Mesendoderm (in vitro differentiated cells): Measurements from ENCODE around the gene ARL14EPL.

Source experiments
- DNase-seq: peaks from one replicate; pipeline ENCODE4 v3.0.0; 2013
- H2AK5ac ChIP-seq: 2 replicates; pipeline ENCODE4 v1.6.1; 2013; ENCODE audit warnings: low read length, inconsistent platforms
- H2BK120ac ChIP-seq: 2 replicates; pipeline ENCODE4 v1.6.1; 2013; ENCODE audit warnings: low read depth, mild to moderate bottlenecking, low read length, moderate library complexity, mixed read lengths
- H2BK15ac ChIP-seq: replicated peaks from 2 replicates; pipeline ENCODE4 v1.6.1; 2013; ENCODE audit warnings: low read depth, mild to moderate bottlenecking, moderate library complexity
- H2BK5ac ChIP-seq: 2 replicates; pipeline ENCODE4 v1.6.1; 2013; ENCODE audit warnings: low read length, inconsistent platforms
- H3K18ac ChIP-seq: 2 replicates; pipeline ENCODE4 v1.6.1; 2013; ENCODE audit warnings: mild to moderate bottlenecking, low read length, mixed read lengths
- H3K23ac ChIP-seq: one replicate; pipeline ENCODE4 v1.6.1; 2013; ENCODE audit warnings: low read length
- H3K27ac ChIP-seq: 2 replicates; pipeline ENCODE4 v1.5.1; 2013; ENCODE audit warnings: low read depth, mild to moderate bottlenecking, inconsistent platforms, low read length, moderate library complexity
- H3K27me3 ChIP-seq: 2 replicates; pipeline ENCODE4 v1.6.1; 2013; ENCODE audit warnings: low read length, control low read depth, mild to moderate bottlenecking, inconsistent platforms; ENCODE audit not compliant: insufficient read depth, poor library complexity
- H3K36me3 ChIP-seq: 2 replicates; pipeline ENCODE4 v1.6.1; 2013; ENCODE audit warnings: low read length, inconsistent platforms; ENCODE audit not compliant: control insufficient read depth, insufficient read depth
- H3K4ac ChIP-seq: one replicate; pipeline ENCODE4 v1.6.1; 2013; ENCODE audit warnings: low read depth, mild to moderate bottlenecking, low read length, moderate library complexity
- H3K4me1 ChIP-seq: 2 replicates; pipeline ENCODE4 v1.6.1; 2013; ENCODE audit warnings: low read depth, low read length, inconsistent platforms; ENCODE audit not compliant: control insufficient read depth
- H3K4me2 ChIP-seq: 2 replicates; pipeline ENCODE4 v1.6.1; 2013; ENCODE audit warnings: low read length
- H3K4me3 ChIP-seq: 2 replicates; pipeline ENCODE4 v1.5.1; 2013; ENCODE audit warnings: mild to moderate bottlenecking, low read length
- H3K56ac ChIP-seq: one replicate; pipeline ENCODE4 v1.6.1; 2013; ENCODE audit warnings: low read length
- H3K79me1 ChIP-seq: 2 replicates; pipeline ENCODE4 v1.6.1; 2013; ENCODE audit warnings: low read length, inconsistent platforms
- H3K79me2 ChIP-seq: 2 replicates; pipeline ENCODE4 v1.6.1; 2013; ENCODE audit warnings: mild to moderate bottlenecking, low read length; ENCODE audit not compliant: control insufficient read depth, insufficient read depth
- H3K9ac ChIP-seq: 2 replicates; pipeline ENCODE4 v1.6.1; 2013; ENCODE audit warnings: low read length, inconsistent platforms
- H4K5ac ChIP-seq: one replicate; pipeline ENCODE4 v1.6.1; 2013; ENCODE audit warnings: low read length
- H4K8ac ChIP-seq: one replicate; pipeline ENCODE4 v1.6.1; 2013; ENCODE audit warnings: low read depth, mild to moderate bottlenecking, control low read depth, low read length, moderate library complexity
- WGBS: extraction: QIAGEN DNeasy Blood & Tissue Kit; methylation state at CpG from one replicate; pipeline ENCODE4 v1.1.7; 2013; ENCODE audit warnings: low lambda C conversion rate, missing lambda C conversion rate; ENCODE audit not compliant: insufficient coverage; ENCODE audit errors: extremely low coverage; 5-methylcytosine and 5-hydroxymethylcytosine counted together

Gene ARL14EPL

GRCh38 chr5:116038817-116039216 lies 6.5 kb downstream of the ARL14EPL start:
- Histone ChIP-seq H3K18ac (peak overlapping the region; percentile 53), H3K79me1 (no peaks in the 10 kb centered on the region), H3K4ac (no peak overlapping the region), H3K23ac (no peak overlapping the region), H4K8ac (no peak overlapping the region), H3K27me3 (no peaks in the 10 kb centered on the region), H4K5ac (no peak overlapping the region), H3K36me3 (no peaks in the 10 kb centered on the region), H2BK15ac (no peak overlapping the region), H2BK5ac (peak overlapping the region; percentile 49), H3K4me3 (no peak overlapping the region), H2BK120ac (no peak overlapping the region), H3K79me2 (no peaks in the 10 kb centered on the region), H3K4me2 (no peak overlapping the region), H3K9ac (no peak overlapping the region), H3K27ac (no peak overlapping the region), H3K4me1 (peaks cover 8% of the 10 kb centered on the region), H3K56ac (peak overlapping the region; percentile 57), H2AK5ac (no peak overlapping the region)
- DNase-seq, result no peak
- no CpG with 5 or more reads among the region's 3 CpGs for WGBS

DNA sequence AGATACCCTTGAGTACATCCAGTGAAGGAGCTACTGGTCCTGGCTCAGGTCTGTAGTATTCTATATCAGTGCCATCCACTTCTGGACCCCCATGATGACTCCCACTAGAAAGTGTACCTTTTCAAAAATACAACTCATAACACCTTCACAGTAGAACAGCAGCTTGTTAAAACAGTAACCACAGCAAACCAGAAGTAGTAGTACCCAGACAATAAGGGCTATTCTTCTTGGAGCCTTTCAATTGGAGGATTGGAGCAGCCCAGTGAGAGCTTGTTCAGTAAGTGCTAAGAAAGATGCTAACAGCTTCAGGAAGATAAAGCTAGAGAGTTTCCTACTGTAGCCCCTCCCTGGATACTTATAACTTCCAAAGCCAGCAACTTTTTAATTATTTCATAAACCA lies 10.1 kb downstream of the ARL14EPL start:
- Histone ChIP-seq H3K4me2 (no peak overlapping the region), H2BK120ac (no peak overlapping the region), H4K5ac (no peak overlapping the region), H3K23ac (no peak overlapping the region), H3K56ac (no peak overlapping the region), H3K79me2 (no peaks in the 10 kb centered on the region), H3K27ac (no peak overlapping the region), H3K9ac (no peak overlapping the region), H3K4me1 (peaks cover 8% of the 10 kb centered on the region), H3K4me3 (no peak overlapping the region), H2BK5ac (no peak overlapping the region), H3K4ac (no peak overlapping the region), H3K36me3 (no peaks in the 10 kb centered on the region), H3K18ac (no peak overlapping the region), H3K27me3 (no peaks in the 10 kb centered on the region), H2BK15ac (no peak overlapping the region), H2AK5ac (no peak overlapping the region), H3K79me1 (no peaks in the 10 kb centered on the region), H4K8ac (no peak overlapping the region)
- DNase-seq, result no peak

DNA sequence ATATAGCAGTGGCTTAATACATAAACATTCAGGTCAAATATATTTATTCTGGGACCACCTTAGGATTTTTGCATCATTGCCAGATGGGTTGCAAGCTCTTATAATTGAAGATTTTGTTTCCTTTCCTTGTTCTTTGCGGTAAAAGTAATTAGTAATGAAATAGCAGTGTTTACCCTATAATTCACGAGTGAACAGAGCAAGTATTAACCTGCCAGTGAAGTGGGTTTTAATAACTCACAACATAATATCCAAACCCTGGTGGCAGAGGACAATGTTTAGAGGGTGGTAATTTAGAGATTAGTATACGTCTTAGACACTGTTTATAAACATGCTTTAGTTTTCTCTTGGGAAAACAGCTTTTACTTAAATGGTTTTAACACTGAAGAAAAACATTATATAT lies 11.8 kb downstream of the ARL14EPL start:
- Histone ChIP-seq H2AK5ac (no peak overlapping the region), H4K8ac (no peak overlapping the region), H3K56ac (no peak overlapping the region), H3K4ac (no peak overlapping the region), H3K4me1 (peaks cover under 1% of the 10 kb centered on the region), H3K4me3 (no peak overlapping the region), H4K5ac (no peak overlapping the region), H3K27ac (no peak overlapping the region), H3K9ac (no peak overlapping the region), H2BK15ac (no peak overlapping the region), H3K36me3 (no peaks in the 10 kb centered on the region), H2BK120ac (no peak overlapping the region), H3K4me2 (no peak overlapping the region), H3K79me1 (no peaks in the 10 kb centered on the region), H3K18ac (no peak overlapping the region), H3K79me2 (no peaks in the 10 kb centered on the region), H3K23ac (no peak overlapping the region), H2BK5ac (no peak overlapping the region), H3K27me3 (no peaks in the 10 kb centered on the region)
- no peak for DNase-seq
- no CpG with 5 or more reads among the region's 3 CpGs for WGBS

GRCh38 chr5:116045821-116046220 lies 13.5 kb downstream of the ARL14EPL start:
- WGBS, result no CpG with 5 or more reads among the region's 2 CpGs
- no peaks in the 10 kb centered on the region for H3K79me2 ChIP-seq

DNA sequence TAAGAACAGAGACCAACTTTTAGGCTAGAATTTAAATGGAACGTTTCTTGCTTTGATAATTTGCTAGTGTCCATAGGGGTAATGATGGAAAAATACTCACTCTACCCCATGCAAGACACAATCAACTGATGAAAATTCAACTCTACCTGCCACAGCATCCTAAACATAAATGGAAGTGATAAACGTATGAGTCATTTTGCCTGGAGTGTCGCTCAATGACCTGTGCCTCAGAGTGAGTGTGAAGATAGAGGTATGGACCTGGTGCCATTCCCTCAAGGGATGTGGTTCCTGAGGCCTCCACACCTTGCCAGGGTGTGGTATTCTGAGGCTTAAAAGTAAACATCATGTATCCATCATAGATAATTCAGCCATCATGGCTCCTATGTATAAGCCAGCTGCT lies 14.0 kb downstream of the ARL14EPL start:
- Histone ChIP-seq H2BK5ac (no peak overlapping the region), H3K4ac (no peak overlapping the region), H3K4me2 (no peak overlapping the region), H3K18ac (no peak overlapping the region), H3K79me2 (no peaks in the 10 kb centered on the region), H3K4me1 (no peaks in the 10 kb centered on the region), H3K23ac (no peak overlapping the region), H3K27ac (no peak overlapping the region), H3K36me3 (no peaks in the 10 kb centered on the region), H4K5ac (no peak overlapping the region), H2AK5ac (no peak overlapping the region), H2BK120ac (no peak overlapping the region), H3K27me3 (no peaks in the 10 kb centered on the region), H2BK15ac (no peak overlapping the region), H3K79me1 (no peaks in the 10 kb centered on the region), H3K4me3 (no peak overlapping the region), H3K9ac (no peak overlapping the region), H4K8ac (no peak overlapping the region), H3K56ac (no peak overlapping the region)
- WGBS, result no CpG with 5 or more reads among the region's 3 CpGs
- DNase-seq, result no peak

More at GRCh38 chr5:116045821-116046220, 13.5 kb downstream of the ARL14EPL start:
- no peak overlapping the region for H3K56ac ChIP-seq
- H2BK15ac ChIP-seq, result no peak overlapping the region
- no peak overlapping the region for H2AK5ac ChIP-seq
- H3K9ac ChIP-seq, result no peak overlapping the region
- no peak overlapping the region for H3K4ac ChIP-seq
- no peaks in the 10 kb centered on the region for H3K4me1 ChIP-seq
- no peak overlapping the region for H4K5ac ChIP-seq
- H3K4me2 ChIP-seq, result no peak overlapping the region
- H3K27ac ChIP-seq, result no peak overlapping the region
- DNase-seq, result no peak
- no peaks in the 10 kb centered on the region for H3K36me3 ChIP-seq
- H2BK120ac ChIP-seq, result no peak overlapping the region
- no peaks in the 10 kb centered on the region for H3K27me3 ChIP-seq
- H3K18ac ChIP-seq, result no peak overlapping the region
- no peak overlapping the region for H2BK5ac ChIP-seq
- no peak overlapping the region for H3K23ac ChIP-seq
- H3K4me3 ChIP-seq, result no peak overlapping the region
- no peak overlapping the region for H4K8ac ChIP-seq
- no peaks in the 10 kb centered on the region for H3K79me1 ChIP-seq

- H3K4me3 ChIP-seq, result no peak overlapping the region
- no peak overlapping the region for H2BK15ac ChIP-seq
- no peak overlapping the region for H4K8ac ChIP-seq
- DNase-seq, result no peak
- WGBS, result no CpG with 5 or more reads among the region's 2 CpGs
- no peak overlapping the region for H3K9ac ChIP-seq
- H3K27me3 ChIP-seq, result no peaks in the 10 kb centered on the region
- H3K4me1 ChIP-seq, result no peaks in the 10 kb centered on the region
- H2BK120ac ChIP-seq, result no peak overlapping the region
- no peaks in the 10 kb centered on the region for H3K79me2 ChIP-seq
- H2BK5ac ChIP-seq, result no peak overlapping the region
- H3K79me1 ChIP-seq, result no peaks in the 10 kb centered on the region
- H3K56ac ChIP-seq, result no peak overlapping the region
- H2AK5ac ChIP-seq, result no peak overlapping the region
- no peak overlapping the region for H3K4me2 ChIP-seq
- H3K23ac ChIP-seq, result no peak overlapping the region
- no peaks in the 10 kb centered on the region for H3K36me3 ChIP-seq
- H3K18ac ChIP-seq, result no peak overlapping the region
- H3K27ac ChIP-seq, result no peak overlapping the region
- no peak overlapping the region for H3K4ac ChIP-seq
- H4K5ac ChIP-seq, result no peak overlapping the region
Measured at GRCh38 chr5:116046823-116047222, 14.6 kb downstream of the ARL14EPL start.
